G401 (cell line): ENCODE results near the gene MAGEA10. TPM values are rescaled to one million over a fixed set of nuclear protein-coding genes. Genes with fewer than 3 reads are reported as not detected.
"Not testable (repeated sequence)": the region's sequence is repeated elsewhere in the genome, so short reads cannot be mapped to it uniquely, and the experiment has no call there.

Source experiments
- DNase-seq: peaks from one replicate; pipeline ENCODE4 v3.0.0-alpha.2; 2015; ENCODE audit warnings: low spot score
- in situ Hi-C: cut with HindIII; loops from 2 replicates; pipeline ENCODE4 v1.10.0; 2016; ENCODE audit warnings: low sequenced_read_pairs, mixed read lengths
- total RNA-seq: library from RNA; depleted of rRNA; stranded (reverse); fragments of >200 nt; shearing (Covaris generic); gene quantifications from 2 replicates; pipeline ENCODE4 v1.2.3, GENCODE V29; 2014; rRNA removed

MAGEA10 gene
- not detected in 2 replicates for total RNA-seq

- DNase-seq = no peak
- in situ Hi-C loops = no loop called here
Observed at GRCh38 chrX:152138388-152138784, at the start of gene MAGEA10. Gene MAGEA10, minus strand, starts transcription at chrX:152138577. Its CDS starts 2,957 bp downstream, at chrX:152135620.

- in situ Hi-C loops = no loop called here
- no peak for DNase-seq
Observed at GRCh38 chrX:152177497-152178269, 39.3 kb upstream of the MAGEA10 start.

- in situ Hi-C loops = no loop called here
- DNase-seq = no peak
Observed at GRCh38 chrX:152177052-152177451, 38.7 kb upstream of the MAGEA10 start.

GRCh38 chrX:152175892-152176291, 37.5 kb upstream of the MAGEA10 start:
- DNase-seq, in situ Hi-C loops: not testable (repeated sequence)

- in situ Hi-C loops, DNase-seq: not testable (repeated sequence)
Observed at GRCh38 chrX:152173923-152174322, 35.5 kb upstream of the MAGEA10 start.

GRCh38 chrX:152170621-152171020, 32.2 kb upstream of the MAGEA10 start:
- in situ Hi-C loops = no loop called here
- no peak for DNase-seq

- no peak for DNase-seq
- in situ Hi-C loops = no loop called here
Observed at GRCh38 chrX:152165033-152165743, 26.8 kb upstream of the MAGEA10 start.

- no peak for DNase-seq
- in situ Hi-C loops = no loop called here
Observed at GRCh38 chrX:152157042-152157441, 18.7 kb upstream of the MAGEA10 start.

- in situ Hi-C loops = no loop called here
- no peak for DNase-seq
Observed at GRCh38 chrX:152155766-152156310, 17.5 kb upstream of the MAGEA10 start.

- DNase-seq = no peak
- in situ Hi-C loops = no loop called here
Observed at GRCh38 chrX:152154050-152154449, 15.7 kb upstream of the MAGEA10 start.

- in situ Hi-C loops = no loop called here
- DNase-seq = no peak
Observed at GRCh38 chrX:152151256-152151655, 12.9 kb upstream of the MAGEA10 start.

GRCh38 chrX:152149648-152150047, 11.3 kb upstream of the MAGEA10 start:
- in situ Hi-C loops = no loop called here

GRCh38 chrX:152139589-152139988, 1.2 kb upstream of the MAGEA10 start:
- no peak for DNase-seq
- in situ Hi-C loops = no loop called here

More at GRCh38 chrX:152149648-152150047, 11.3 kb upstream of the MAGEA10 start:
- DNase-seq = no peak

GRCh38 chrX:152137771-152138387, 498 bp downstream of the MAGEA10 start:
- in situ Hi-C loops = no loop called here
- no peak for DNase-seq

GRCh38 chrX:152136312-152136711, 2.1 kb downstream of the MAGEA10 start:
- in situ Hi-C loops = no loop called here
- DNase-seq = no peak

GRCh38 chrX:152131525-152131924, 6.9 kb downstream of the MAGEA10 start:
- in situ Hi-C loops = no loop called here
- DNase-seq = no peak

GRCh38 chrX:152129069-152129844, 9.1 kb downstream of the MAGEA10 start:
- in situ Hi-C loops, DNase-seq: not testable (repeated sequence)

- no peak for DNase-seq
- in situ Hi-C loops = no loop called here
Observed at GRCh38 chrX:152117305-152117704, 21.1 kb downstream of the MAGEA10 start.

- no peak for DNase-seq
- in situ Hi-C loops = no loop called here
Observed at GRCh38 chrX:152108527-152108926, 29.9 kb downstream of the MAGEA10 start.
